CD4-positive, alpha-beta T cell treated with Interleukin-10 for 1 hour (primary cell): ENCODE results near the gene SMG6.
"Not testable (repeated sequence)": the region's sequence is repeated elsewhere in the genome, so short reads cannot be mapped to it uniquely, and the experiment has no call there.

Experiments used
- DNase-seq: peaks from one replicate; pipeline ENCODE4 v3.0.0-alpha.2; 2020

The SMG6 gene

DNA sequence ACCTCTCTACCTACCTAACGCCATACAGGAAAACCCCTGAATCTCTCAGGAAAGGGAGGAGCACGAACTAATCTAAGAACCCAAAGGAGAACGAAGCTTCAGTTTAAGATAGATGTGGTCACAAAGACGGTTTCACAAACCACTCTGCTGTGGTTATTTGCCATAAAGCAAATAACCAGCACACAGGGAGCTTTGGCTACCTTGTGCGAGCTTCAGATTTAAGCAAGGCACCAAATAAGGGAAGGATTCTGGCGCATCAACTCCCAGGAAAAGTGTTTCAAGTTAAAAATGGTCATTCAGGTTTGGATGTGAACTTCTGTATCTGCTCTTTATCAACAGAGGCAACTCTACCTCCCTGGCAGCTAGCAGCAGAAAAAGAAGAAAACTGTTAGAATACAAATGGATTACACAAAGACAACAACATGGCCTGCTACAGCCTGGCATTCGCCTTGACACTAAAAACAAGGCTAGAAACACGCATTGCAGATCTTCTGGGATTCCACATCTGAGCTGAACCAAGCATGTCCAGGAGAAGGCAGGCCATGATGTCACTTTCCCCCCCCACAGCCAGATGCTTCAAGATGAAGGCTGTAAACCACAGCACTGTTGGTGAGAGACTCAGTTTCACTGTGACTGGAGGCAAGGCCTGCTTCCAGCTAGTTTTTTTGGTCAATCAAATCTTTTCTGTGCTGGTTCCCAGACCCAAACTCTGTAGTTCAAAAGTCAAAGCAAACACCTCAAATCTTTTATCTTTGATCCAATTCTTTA lies 43.6 kb downstream of the SMG6 start:
- peak; percentile 69 for DNase-seq

DNA sequence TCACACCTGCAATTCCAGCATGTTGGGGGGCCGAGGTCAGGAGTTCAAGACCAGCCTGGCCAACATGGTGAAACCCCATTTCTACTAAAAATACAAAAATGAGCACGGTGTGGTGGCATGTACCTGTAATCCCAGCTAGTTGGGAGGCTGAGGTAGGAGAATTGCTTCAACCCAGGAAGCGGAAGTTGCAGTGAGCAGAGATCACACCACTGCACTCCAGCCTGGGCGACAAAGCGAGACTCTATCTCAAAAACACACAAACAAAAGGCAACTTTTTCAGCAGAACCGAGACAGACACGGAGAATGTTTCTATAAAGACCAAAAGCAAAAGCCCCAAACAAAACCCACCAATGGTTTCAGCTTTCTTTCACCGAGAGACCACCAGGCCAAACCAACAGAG lies 44.8 kb downstream of the SMG6 start:
- DNase-seq, result not testable (repeated sequence)

DNA sequence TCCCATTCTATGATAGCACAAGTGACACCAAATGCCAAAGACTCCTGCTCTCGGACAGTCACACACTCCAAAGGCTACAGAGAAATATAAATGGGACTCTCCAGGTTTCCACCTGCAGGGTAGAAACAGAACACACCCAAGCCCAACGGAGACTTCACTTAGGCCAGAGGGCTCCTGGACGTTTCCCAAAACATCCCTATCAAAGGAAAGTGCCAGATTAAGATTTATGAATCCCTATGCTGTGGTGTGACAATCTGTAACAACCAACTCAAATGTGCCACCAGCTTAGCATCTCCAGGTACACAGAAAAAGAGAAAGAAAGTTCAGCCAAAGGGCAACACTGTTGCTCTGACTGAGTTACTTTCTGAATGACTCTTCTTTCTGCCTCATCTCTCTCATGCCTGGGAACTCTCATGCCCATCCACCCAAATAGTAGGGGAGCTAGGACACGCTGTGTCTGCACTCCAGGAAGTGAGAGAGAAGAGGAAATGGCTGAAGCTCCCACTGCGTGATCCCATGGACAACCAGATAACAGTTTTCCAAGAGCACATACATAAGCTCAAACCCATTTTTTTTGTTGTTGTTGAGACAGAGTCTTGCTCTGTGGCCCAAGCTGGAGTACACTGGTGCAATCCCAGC lies 49.7 kb downstream of the SMG6 start:
- DNase-seq, result no peak

DNA sequence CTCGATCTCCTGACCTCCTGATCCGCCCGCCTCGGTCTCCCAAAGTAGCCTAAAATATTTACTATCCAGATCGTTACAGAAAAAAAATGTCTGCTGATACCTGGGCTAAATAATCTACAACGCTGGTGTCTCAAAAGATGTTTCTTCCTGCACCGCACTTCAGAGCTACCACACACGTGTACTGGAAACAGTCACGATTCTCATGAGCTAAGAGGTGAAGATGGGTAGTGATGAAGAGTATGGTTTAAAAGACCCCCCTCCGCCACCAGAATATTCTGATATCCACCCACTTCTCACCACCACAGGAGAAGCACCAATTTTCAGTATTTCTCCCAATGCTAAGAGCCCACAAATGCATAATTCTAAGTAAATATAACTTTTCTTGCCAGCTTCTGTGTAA lies 50.2 kb downstream of the SMG6 start:
- no peak for DNase-seq

DNA sequence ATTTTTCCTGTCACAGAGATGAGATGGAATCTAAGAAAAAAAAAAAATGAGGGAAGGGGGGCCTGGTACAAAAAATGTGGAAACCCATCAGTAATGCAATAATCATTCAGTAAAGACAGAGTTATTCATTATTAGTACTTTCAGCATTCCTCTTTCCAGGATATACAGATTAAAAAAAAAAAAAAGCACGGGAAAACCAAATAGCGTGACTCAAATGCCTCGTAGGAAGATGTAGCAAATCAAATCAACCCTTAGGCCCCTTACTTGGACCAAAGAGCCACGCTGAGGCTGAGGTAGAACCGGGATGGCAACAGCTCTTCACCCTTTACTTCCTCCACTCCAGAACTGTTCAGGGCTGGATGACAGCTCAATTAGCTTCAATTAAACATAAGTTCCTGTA lies 52.5 kb downstream of the SMG6 start:
- DNase-seq, result no peak

DNA sequence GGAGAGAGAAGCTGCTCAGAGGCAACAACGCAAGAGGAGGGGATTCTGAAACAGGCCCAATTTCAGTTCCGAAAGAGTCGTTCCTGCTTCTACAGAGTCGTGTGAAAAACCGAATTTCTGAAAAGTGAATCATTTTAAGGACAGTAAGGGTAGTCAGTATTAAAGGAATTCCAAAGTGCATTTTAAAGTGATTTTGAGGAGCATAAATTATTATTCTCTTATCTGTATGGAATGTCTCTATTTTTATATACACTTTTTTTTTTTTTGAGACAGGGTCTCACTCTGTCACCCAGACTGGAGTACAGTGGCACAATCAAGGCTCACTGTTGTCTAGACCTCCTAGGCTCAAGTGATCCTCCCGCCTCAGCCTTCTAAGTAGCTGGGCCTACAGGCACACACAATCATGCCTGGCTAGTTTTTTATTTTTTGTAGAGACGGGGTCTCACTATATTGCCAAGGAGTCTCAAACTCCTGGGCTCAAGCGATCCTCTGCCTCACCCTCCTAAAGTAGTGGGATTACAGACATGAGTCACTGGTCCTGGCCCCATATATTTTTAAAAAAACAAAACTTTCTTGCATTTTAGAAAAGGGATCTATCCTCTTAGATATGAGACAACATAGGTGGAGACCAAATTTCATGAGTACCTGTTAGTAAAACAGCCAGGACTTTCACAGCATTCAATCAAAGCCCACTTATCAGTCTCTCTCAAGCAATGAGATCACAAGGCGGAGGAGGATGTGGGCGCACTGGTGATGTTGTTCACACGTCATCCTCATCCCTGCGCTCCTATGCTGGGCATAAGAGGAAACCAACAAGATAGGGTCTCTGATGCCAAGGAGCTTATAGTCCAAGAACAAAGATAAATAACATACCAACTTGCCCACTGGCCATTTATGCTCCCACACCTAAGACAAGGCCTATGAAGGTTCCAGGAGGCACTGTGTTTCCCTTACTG lies 53.2 kb downstream of the SMG6 start:
- DNase-seq, result peak; percentile 39

DNA sequence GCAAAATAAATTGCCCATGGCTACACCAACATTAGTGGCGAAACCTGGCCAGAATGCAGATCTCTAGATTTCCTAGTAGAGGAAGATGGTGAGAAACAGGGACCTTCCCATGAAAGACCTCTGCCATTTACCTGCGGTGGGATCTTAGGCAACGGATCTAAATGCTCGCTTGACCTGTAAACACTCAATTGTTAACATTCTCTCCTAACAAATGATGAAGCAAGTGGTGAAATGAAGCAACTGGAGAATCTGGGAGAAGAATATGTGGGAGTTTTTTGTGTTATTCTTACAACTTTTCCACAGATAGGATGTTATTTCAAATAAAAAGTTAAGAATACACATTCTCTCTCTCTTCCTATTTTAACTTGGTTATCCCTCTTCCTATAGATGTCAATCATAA lies 56.6 kb downstream of the SMG6 start:
- DNase-seq, result no peak

DNA sequence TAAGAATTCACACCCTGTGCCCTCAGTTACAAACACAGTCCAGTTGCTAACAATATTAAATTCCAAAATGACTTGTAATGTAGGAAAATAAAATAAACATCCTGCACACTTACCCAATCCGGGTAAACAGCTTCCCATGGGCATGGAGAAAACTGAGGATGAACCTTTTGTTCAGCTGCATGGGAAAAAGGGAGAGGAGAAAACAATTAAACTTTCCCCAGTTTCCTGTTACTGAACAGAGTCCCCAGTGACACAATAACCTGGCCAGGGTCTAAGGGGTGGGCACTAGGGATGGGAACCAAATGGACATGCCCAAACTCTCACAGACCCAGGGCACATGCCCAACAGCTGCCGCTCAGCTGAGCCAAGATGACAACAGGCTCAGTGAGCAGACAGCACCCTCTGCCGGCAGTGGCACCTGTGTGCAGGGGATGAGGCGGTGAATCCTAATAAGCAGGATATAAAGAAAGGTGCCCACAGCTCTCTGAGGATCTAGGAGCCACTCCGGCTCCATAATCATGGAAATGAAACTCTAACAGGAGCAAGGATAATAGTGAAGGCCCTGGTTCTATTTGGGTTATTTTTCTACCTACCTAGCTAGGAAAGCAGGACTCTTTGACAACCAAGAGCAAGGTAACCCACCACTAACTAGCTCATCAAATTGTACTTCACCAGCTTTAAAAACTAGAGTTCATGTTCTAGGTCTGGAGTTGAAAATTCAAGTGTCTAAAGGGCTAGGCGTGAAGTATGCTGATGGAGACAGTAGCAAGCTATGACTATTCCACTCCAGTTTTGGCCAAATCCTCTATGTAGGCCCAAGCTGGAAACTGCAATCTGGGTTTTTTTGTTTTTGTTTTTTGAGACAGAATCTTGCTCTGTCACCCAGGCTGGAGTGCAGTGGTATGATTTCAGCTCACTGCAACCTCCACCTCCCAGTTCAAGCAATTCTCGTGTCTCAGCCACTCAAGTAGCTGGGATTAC lies 58.8 kb downstream of the SMG6 start:
- peak; percentile 85 for DNase-seq

DNA sequence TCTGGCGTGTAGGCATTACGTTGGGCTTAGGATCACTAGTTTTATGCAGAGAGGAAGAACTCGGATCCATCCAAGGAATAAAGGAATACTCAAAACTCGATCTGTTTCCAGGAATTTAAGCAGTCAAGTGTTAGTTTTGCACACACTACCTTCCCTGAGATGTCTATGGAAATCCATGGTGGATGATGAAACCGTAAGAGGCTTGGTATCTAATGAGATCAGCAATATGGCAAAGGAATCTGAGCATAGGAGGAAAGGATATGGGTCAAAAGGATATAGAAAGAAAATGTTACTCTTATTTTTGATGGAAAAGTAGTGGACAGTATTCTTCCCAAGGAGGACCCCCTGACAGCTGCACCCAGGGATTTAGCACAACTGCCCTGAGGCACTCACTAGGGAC lies 59.6 kb downstream of the SMG6 start:
- no peak for DNase-seq

DNA sequence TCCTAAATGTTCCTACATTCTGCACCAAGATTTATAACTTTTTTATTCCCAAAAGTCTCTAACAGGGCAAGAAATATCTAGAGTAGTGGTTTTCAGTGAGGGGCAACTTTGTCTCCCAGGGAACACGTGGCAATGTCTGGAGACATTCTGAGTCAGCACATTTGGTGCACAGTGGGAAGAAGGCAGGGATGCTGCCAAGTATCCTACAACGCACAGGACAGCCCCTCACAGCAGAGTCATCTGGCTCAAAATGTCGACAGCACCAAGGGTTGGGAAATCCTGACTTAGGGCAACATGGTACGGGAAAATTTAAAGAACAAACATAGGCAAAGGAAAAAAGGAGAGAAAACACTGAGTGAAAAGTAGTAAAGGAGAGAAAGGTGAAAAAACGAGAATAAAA lies 61.8 kb downstream of the SMG6 start:
- DNase-seq, result no peak

DNA sequence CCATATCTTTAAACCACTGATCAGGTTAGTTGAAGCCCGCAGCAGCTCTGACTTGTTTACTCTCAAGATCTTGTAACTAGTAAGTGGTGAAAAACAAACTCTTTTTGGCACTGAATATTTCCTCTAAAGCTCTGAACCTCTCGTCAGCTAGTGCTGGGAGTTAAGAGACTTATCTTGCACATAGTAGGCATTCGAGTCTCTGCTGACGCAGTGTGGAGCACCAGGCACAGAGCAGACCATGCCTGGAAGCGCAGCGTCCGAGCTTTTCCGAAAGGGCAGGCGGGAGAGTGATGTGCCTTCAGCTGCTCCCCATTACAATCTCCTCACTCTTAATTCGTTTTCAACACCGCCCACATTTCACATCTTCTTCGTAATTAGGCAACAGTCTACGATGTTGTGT lies 63.0 kb downstream of the SMG6 start:
- no peak for DNase-seq

DNA sequence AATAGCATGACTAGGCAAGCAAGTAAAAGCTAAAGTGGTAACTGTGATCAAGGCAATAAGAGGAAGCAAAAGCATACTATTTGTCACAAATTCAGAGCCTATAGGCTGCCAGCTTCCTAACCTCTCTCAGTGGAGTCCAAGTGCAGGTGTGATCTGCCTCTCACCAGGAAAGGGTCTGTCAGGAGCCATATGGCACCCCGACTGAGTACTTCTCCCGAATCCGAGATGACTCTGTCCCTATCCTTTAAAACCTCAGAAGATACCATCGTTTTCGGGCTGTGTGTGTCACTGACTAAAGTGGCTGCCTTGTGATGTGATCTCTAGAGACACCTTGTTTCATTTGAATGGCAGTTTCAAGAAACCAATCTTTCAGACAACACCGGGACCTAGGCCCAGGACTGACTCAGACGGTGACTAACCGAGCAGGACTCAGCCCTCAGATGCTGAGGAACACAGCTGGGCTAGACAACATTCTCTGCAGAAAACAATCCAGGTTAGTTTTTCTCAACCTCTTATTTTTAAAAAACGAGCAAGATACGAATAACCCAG lies 63.6 kb downstream of the SMG6 start:
- DNase-seq, result no peak

DNA sequence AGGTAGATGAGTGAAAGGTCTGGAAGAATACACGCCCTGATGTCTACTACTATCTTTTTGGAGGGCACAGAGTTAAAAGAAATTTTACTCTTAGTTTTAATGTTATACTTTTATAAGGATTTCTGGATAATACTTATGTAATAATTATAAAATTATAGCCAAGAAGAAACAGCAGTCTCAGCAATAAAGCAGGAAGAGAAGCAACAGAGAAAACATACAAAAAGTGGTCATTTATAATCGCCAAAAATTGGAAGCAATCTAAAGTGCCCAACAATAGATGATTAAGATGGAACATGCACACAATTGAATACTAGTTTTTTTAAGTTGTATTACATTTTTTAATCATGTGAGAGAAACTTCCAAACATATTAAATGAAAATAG lies 64.4 kb downstream of the SMG6 start:
- no peak for DNase-seq

DNA sequence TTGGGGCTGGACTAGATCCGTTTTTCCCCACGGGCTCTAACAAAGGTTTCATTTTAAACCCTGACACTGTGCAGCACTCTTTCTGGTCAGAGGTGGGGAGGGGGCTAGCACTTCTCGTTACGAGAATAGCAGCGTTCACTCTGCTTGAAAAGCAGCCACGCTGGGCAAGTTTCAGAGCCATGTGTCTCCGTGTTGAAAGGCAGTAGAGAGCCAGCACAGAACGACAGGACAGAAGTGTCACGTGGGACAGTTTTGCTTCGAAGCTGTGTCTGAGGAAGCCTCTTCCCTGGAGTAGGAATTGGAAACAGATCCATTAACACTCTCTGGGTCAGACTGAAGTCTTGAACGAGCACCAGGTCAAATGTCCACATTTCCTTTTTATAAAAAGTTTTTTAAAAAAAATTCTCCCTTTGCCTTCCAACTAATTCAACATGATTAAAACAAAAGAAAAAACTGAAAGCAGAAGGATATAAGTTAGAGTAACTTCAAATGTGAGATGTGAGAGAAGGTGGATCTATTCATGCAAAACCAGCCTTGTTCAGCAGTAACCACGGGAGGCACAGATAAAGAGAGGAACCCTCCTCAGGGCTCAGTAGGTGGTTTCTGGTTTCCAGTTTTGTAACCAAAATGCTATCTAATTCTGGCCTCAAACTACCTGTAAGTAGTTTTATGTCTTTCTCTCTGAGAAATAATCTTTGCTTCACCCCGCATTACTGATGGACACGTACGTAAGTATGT lies 65.0 kb downstream of the SMG6 start:
- DNase-seq, result no peak

DNA sequence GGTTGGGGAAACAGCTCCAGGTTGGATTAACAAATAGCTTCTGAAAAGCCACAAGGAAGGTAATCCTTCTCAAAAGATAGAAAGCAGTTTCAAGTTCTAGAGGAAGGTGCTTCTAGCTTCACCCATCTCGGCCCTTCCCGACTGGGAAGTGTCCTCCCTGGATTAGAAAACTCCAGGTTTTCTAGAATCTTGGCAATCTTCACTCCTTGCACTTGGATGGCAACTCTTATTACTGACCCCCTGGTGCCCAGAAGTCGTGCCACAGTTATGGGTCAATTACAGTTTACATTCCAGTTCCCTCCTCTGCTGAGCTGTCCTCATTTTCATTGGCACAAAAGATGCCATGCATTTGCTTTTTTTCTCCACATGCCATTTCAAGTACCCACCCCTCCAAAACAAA lies 65.6 kb downstream of the SMG6 start:
- no peak for DNase-seq

DNA sequence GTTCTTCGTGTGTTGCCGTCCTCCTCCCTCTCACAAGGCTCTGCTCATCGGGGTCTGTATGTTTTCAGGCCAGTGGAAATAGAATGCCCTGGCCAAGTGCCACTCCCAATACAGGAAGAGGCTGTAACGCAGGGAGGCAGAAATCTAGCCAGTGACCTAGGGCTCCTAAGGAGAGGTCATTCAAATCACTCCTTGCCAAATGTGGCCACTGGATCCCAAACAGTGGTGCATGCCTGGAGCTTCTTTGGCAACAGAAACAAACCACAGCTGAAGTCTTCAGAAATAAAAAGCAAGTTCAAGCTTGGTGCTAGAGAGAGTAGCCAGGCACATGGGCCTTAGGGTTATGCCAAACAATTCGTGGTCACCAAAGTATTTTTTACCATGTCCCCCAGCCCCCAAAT lies 66.1 kb downstream of the SMG6 start:
- no peak for DNase-seq

DNA sequence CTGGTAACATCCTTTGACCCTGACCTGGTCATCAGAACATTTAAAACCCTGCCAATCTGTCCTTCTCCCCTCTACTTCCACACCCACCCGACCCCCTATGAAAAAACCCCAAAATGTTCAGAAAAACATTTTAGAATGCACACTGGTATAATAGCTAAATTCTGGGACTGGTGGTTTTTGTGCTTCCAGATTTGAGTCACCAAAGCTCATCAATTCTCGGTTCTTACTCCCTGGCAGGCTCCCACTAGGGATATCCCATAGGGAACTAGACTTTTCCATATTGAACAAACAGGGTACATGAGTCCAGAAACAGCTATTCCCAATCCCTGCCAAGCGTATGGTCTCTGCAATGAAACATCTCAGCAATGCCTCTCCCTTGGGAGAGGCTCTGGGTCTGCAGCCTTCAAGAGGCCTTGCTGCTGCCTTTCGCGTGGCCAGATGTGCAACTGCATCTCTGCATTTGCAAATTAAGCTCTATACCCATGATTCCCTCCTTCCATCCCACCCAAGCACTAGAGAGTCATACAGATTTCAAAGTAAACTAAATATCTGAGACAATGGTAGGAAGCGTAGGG lies 67.7 kb downstream of the SMG6 start:
- no peak for DNase-seq

DNA sequence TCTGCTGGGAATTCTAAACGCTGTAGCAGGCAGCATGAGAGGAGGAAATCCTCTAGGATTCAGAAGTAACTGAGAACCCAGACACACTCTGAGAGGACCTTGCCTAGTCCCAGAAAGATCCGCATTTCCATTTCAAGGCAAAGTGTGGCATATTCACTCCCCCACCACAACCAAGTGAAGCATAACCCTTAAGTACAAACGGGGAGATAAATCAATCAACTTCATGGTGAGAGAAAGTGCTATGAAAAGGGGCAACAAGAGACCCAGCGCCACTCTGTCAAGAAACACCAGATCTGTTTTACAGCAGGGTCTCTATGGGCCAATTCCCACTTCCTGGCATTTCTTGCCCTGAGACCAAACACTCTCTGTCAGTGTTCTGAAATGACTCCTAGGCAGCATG lies 68.3 kb downstream of the SMG6 start:
- no peak for DNase-seq

DNA sequence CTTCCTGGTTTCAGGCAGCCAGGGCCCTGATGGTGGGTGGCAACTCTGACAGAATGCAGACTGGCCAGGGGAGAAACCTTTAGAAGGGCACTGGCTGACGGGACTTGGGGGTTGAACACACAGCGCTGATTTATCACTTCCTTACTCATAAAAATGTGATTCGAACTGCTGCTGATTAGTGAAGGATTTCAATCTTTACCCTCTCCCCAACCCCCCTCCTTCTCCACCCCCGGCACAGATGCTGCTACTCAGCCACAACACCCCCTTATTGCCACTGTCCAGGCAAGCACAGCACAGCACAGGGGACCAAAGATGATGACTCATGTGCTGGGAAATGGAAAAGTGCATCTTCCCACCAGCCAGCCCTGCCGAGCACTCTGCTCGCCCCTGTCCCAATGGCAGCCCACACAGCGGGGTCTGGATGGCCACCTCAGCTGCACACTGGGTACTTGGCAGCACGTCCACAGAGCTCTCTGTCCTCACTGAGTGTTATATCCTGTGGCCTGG lies 70.1 kb downstream of the SMG6 start:
- no peak for DNase-seq

DNA sequence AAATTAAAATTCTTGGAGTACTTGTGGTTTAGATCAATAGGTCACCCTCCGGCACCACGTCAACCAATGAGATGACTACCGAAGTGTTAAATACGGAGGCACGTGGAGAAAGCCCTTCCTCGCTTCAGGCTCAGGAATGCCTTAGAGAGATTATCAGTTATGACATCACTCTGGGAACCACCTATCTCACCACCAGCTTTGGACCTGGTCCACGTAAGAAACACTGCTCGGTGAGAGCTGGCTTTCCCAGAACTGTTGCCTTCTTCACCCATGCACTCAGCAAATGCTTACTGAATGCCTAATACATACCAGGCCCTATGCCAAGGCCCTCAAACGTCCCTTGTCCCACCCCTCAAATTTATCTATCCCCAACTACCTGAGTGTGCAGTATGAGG lies 71.3 kb downstream of the SMG6 start:
- DNase-seq, result no peak

DNA sequence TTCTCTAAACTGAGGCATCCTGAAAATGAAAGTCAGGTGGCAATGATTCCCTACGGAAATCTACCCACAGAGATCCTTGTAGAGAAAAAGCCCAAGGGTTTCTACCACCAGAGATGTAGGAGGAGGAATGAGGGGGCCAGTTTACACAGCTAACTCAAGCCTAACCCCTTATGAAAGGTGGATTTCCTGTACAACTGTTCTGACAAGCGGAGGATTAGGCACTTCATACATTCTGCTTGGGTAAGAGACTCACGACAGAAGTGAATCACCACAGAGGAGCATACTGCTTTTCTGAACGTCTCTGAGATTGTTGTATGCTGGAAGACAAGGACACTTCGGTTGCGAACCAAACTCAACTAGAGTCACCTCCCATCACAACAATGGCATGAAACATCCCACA lies 72.7 kb downstream of the SMG6 start:
- DNase-seq, result no peak
